SU-DHL-6 (cell line): ENCODE results near the gene EVC2.

Experiments used
- H2AFZ ChIP-seq: fragments of 200-600 bp; sonication (generic); 2 replicates; pipeline ENCODE4 v1.6.1; 2014; ENCODE audit warnings: low read depth, mild to moderate bottlenecking, moderate library complexity, mixed read lengths, antibody characterized with exemption, low read length; ENCODE audit not compliant: severe bottlenecking
- H3F3A ChIP-seq: fragments of 200-600 bp; shearing (Covaris generic); 2 replicates; pipeline ENCODE4 v1.6.0; 2016; ENCODE audit warnings: antibody characterized with exemption, mild to moderate bottlenecking; ENCODE audit not compliant: insufficient read depth
- H3K27ac ChIP-seq: fragments of 200-600 bp; sonication (generic); 2 replicates; pipeline ENCODE4 v1.5.1; 2016; ENCODE audit warnings: low read depth, mild to moderate bottlenecking, low read length, moderate library complexity, mixed read lengths
- H3K27me3 ChIP-seq: fragments of 200-600 bp; sonication (generic), shearing (Covaris generic); 2 replicates; pipeline ENCODE4 v1.6.0; 2014; ENCODE audit warnings: mild to moderate bottlenecking, low read length
- H3K36me3 ChIP-seq: fragments of 200-600 bp; sonication (generic); 2 replicates; pipeline ENCODE4 v1.6.1; 2014; ENCODE audit warnings: mild to moderate bottlenecking, low read length, mixed read lengths
- H3K4me2 ChIP-seq: fragments of 300-600, 200-600 bp; shearing (Covaris generic), sonication (generic); 2 replicates; pipeline ENCODE4 v1.6.0; 2014; ENCODE audit warnings: low read length, low read depth, mild to moderate bottlenecking; ENCODE audit not compliant: poor library complexity, severe bottlenecking
- H3K4me3 ChIP-seq: fragments of 200-600 bp; sonication (generic); 2 replicates; pipeline ENCODE4 v1.5.1; 2014; ENCODE audit warnings: antibody characterized with exemption, low read length, mild to moderate bottlenecking, mixed read lengths; ENCODE audit not compliant: insufficient read depth, poor library complexity, severe bottlenecking
- H3K79me2 ChIP-seq: fragments of 200-600 bp; sonication (generic); 2 replicates; pipeline ENCODE4 v1.6.1; 2014; ENCODE audit warnings: mild to moderate bottlenecking, low read length, moderate library complexity; ENCODE audit not compliant: insufficient read depth
- H3K9ac ChIP-seq: fragments of 200-600 bp; sonication (generic); 2 replicates; pipeline ENCODE4 v1.7.0; 2014; ENCODE audit warnings: mild to moderate bottlenecking, low read length
- H3K9me2 ChIP-seq: fragments of 200-600 bp; sonication (generic); replicated peaks from 2 replicates; pipeline ENCODE4 v1.6.1; 2014; ENCODE audit warnings: low read length; ENCODE audit not compliant: insufficient read depth
- H3K9me3 ChIP-seq: fragments of 200-600 bp; sonication (generic); 2 replicates; pipeline ENCODE4 v1.6.1; 2014; ENCODE audit warnings: low read length, mixed read lengths; ENCODE audit not compliant: insufficient read depth
- H4K20me1 ChIP-seq: fragments of 200-600 bp; sonication (generic); 2 replicates; pipeline ENCODE4 v1.6.1; 2014; ENCODE audit warnings: low read depth, mild to moderate bottlenecking, antibody characterized with exemption, low read length, moderate library complexity, mixed read lengths
- EZH2phosphoT487 ChIP-seq: fragments of 200-600 bp; sonication (generic), shearing (Covaris generic); conservative IDR thresholded peaks from 2 replicates; pipeline ENCODE4 v1.6.1; 2018; ENCODE audit warnings: mild to moderate bottlenecking, antibody characterized with exemption, low read length, moderate library complexity, mixed read lengths
- TF ChIP-seq, protein P1 (sequence below): fragments of 200-600 bp; sonication (generic); IDR thresholded peaks from one replicate; pipeline ENCODE4 v1.5.1; 2017; ENCODE audit warnings: antibody characterized with exemption, mild to moderate bottlenecking, low read length, moderate library complexity; ENCODE audit not compliant: insufficient read depth, poor library complexity, severe bottlenecking

The EVC2 gene

DNA sequence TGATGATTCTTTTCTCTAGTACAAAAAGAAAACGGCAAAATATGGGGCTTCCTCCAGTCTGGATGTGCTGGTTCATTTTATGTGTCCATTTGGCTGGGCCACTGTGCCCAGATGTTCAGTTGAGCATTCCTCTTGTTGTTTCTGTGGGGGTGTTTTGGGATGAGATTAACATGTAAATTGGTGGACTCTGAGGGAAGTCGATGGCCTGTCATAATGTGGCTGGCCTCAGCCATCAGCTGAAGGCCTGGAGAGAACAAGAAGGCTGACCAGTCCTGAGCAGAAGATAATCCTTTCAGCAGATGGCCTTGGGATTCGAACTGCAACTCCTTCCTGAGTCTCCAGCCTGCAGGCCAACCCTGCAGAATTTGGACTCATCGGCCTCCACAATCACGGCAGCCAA, 136.7 kb downstream of the EVC2 start:
- no peaks in the 10 kb centered on the region for H3K79me2 ChIP-seq
- H3F3A ChIP-seq, result no peaks in the 10 kb centered on the region
- H3K9ac ChIP-seq, result no peak overlapping the region
- no peaks in the 10 kb centered on the region for H3K9me2 ChIP-seq
- H3K4me3 ChIP-seq, result no peak overlapping the region
- no peak overlapping the region for H2AFZ ChIP-seq
- H3K36me3 ChIP-seq, result no peaks in the 10 kb centered on the region
- H3K27me3 ChIP-seq, result no peaks in the 10 kb centered on the region
- H4K20me1 ChIP-seq, result no peaks in the 10 kb centered on the region
- H3K4me2 ChIP-seq, result no peak overlapping the region
- H3K9me3 ChIP-seq, result no peaks in the 10 kb centered on the region
- no peak for TF ChIP-seq EZH2phosphoT487
- TF ChIP-seq, protein P1, sequence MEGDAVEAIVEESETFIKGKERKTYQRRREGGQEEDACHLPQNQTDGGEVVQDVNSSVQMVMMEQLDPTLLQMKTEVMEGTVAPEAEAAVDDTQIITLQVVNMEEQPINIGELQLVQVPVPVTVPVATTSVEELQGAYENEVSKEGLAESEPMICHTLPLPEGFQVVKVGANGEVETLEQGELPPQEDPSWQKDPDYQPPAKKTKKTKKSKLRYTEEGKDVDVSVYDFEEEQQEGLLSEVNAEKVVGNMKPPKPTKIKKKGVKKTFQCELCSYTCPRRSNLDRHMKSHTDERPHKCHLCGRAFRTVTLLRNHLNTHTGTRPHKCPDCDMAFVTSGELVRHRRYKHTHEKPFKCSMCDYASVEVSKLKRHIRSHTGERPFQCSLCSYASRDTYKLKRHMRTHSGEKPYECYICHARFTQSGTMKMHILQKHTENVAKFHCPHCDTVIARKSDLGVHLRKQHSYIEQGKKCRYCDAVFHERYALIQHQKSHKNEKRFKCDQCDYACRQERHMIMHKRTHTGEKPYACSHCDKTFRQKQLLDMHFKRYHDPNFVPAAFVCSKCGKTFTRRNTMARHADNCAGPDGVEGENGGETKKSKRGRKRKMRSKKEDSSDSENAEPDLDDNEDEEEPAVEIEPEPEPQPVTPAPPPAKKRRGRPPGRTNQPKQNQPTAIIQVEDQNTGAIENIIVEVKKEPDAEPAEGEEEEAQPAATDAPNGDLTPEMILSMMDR, result no peak
- H3K27ac ChIP-seq, result no peak overlapping the region

DNA sequence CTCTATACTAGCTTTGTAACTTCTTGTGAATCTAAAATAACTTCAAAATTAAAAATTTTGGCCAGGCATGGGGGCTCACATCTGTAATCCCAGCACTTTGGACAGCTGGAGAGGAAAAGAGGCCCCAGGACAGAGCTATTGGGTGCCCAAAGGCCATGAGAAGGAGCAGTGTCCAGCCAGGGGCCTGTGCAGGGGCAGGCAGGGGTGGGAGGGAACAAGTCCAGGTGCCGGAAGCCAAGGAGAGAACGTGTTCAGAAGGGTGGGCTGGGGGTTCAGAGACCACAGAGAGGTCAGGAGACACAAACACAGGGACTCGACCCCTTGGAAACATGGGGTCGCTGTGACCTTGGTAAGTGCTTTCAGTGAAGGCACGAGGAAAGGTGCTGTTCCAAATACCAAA, 138.9 kb downstream of the EVC2 start:
- H3K27me3 ChIP-seq, result no peaks in the 10 kb centered on the region
- no peak overlapping the region for H3K27ac ChIP-seq
- no peaks in the 10 kb centered on the region for H3K79me2 ChIP-seq
- TF ChIP-seq EZH2phosphoT487, result no peak
- TF ChIP-seq, protein P1, result no peak
- no peaks in the 10 kb centered on the region for H3F3A ChIP-seq
- no peak overlapping the region for H2AFZ ChIP-seq
- H3K36me3 ChIP-seq, result no peaks in the 10 kb centered on the region
- H3K4me2 ChIP-seq, result no peak overlapping the region
- no peaks in the 10 kb centered on the region for H3K9me3 ChIP-seq
- no peak overlapping the region for H3K9ac ChIP-seq
- H4K20me1 ChIP-seq, result no peaks in the 10 kb centered on the region
- no peaks in the 10 kb centered on the region for H3K9me2 ChIP-seq
- no peak overlapping the region for H3K4me3 ChIP-seq

DNA sequence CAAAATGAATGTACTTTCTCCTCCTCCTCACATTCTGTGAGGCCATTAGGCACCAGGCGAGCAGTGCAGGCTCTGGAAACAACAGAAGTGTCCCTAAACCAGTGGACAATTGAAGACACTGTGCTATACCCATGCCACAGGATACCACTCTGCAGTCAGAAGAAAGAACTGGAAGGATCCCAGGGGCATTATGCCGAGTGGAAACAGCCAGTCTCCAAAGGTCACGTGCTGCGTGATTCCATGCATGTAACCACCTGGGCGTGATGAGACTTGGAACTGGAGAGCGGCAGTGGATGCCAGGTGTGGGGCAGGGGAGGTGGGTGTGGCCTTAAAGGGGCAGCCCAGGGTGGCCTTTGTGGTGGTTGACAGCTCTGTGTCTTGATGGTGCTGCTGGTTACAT, 139.4 kb downstream of the EVC2 start:
- TF ChIP-seq, protein P1, result no peak
- no peak for TF ChIP-seq EZH2phosphoT487
- no peak overlapping the region for H2AFZ ChIP-seq

More for the DNA sequence above, 139.4 kb downstream of the EVC2 start:
- no peak overlapping the region for H3K4me2 ChIP-seq
- no peaks in the 10 kb centered on the region for H3K9me2 ChIP-seq
- H3K9ac ChIP-seq, result no peak overlapping the region
- no peaks in the 10 kb centered on the region for H3K9me3 ChIP-seq
- H3K27me3 ChIP-seq, result no peaks in the 10 kb centered on the region
- no peaks in the 10 kb centered on the region for H3K36me3 ChIP-seq
- H3K79me2 ChIP-seq, result no peaks in the 10 kb centered on the region
- H4K20me1 ChIP-seq, result no peaks in the 10 kb centered on the region
- H3F3A ChIP-seq, result no peaks in the 10 kb centered on the region
- no peak overlapping the region for H3K4me3 ChIP-seq
- H3K27ac ChIP-seq, result no peak overlapping the region
